Liver (tissue), 9 donors: ENCODE results near the gene AJUBA. TPM values are rescaled to one million over a fixed set of nuclear protein-coding genes. Genes with fewer than 3 reads are reported as not detected.

Experiments used
- DNase-seq: peaks from one replicate; pipeline ENCODE4 v3.0.0-alpha.2; 2017; ENCODE audit warnings: low spot score
- H3K27ac ChIP-seq, 2 donors: one replicate each; pipeline ENCODE4 v1.7.0; 2013; ENCODE audit warnings: inconsistent platforms in 2 of 2, low read length in 2 of 2, control low read depth in 1 of 2, low read depth in 1 of 2, mild to moderate bottlenecking in 1 of 2
- H3K27me3 ChIP-seq, 4 donors: one replicate each; pipeline versions ENCODE4 v1.6.1 to v1.7.0; 2013; ENCODE audit warnings: low read length in 3 of 4, inconsistent platforms in 1 of 4, mild to moderate bottlenecking in 1 of 4, moderate library complexity in 1 of 4; ENCODE audit not compliant: control insufficient read depth in 4 of 4, insufficient read depth in 4 of 4
- H3K36me3 ChIP-seq, 4 donors: one replicate each; pipeline versions ENCODE4 v1.6.1 to v1.7.0; 2013; ENCODE audit warnings: low read length in 3 of 4, mild to moderate bottlenecking in 3 of 4, low read depth in 1 of 4, moderate library complexity in 1 of 4; ENCODE audit not compliant: control insufficient read depth in 4 of 4, insufficient read depth in 3 of 4
- H3K4me1 ChIP-seq, 4 donors: one replicate each; pipeline versions ENCODE4 v1.6.1 to v1.7.0; 2013; ENCODE audit warnings: low read length in 3 of 4, mild to moderate bottlenecking in 3 of 4, moderate library complexity in 1 of 4; ENCODE audit not compliant: control insufficient read depth in 4 of 4, insufficient read depth in 4 of 4
- H3K4me3 ChIP-seq, 3 donors: one replicate each; pipeline versions ENCODE4 v1.6.1 to v1.7.0; 2013; ENCODE audit warnings: low read length in 3 of 3, control low read depth in 1 of 3, low read depth in 1 of 3, mild to moderate bottlenecking in 1 of 3
- H3K9ac ChIP-seq, 2 donors: one replicate each; pipeline ENCODE4 v1.7.0; 2013; ENCODE audit warnings: low read length in 2 of 2, mild to moderate bottlenecking in 2 of 2, moderate library complexity in 2 of 2, control low read depth in 1 of 2, low read depth in 1 of 2
- H3K9me3 ChIP-seq, 4 donors: one replicate each; pipeline versions ENCODE4 v1.6.1 to v1.7.0; 2013; ENCODE audit warnings: low read length in 3 of 4; ENCODE audit not compliant: control insufficient read depth in 4 of 4
- ATF3 ChIP-seq: IDR thresholded peaks from 2 replicates; pipeline ENCODE4 v1.6.1; 2016; ENCODE audit warnings: antibody characterized with exemption
- CTCF ChIP-seq: fragments of 150-350 bp; IDR thresholded peaks from 2 replicates; pipeline ENCODE4 v1.5.1; 2017; ENCODE audit warnings: improper control_type of control experiment, low read depth, low read length; ENCODE audit not compliant: missing input control
- EGR1 ChIP-seq, 2 donors: IDR thresholded peaks; 2 replicates each; pipeline ENCODE4 v1.6.1; 2016 to 2018; ENCODE audit warnings: antibody characterized with exemption in 2 of 2, low read depth in 2 of 2
- FOXA1 ChIP-seq: IDR thresholded peaks from 2 replicates; pipeline ENCODE4 v1.6.1; 2016; ENCODE audit warnings: antibody characterized with exemption
- FOXA2 ChIP-seq: IDR thresholded peaks from 2 replicates; pipeline ENCODE4 v1.6.1; 2016; ENCODE audit warnings: antibody characterized with exemption
- GABPA ChIP-seq, 2 donors: IDR thresholded peaks in 1 of 2; conservative IDR thresholded peaks in 1 of 2; 2 replicates each; pipeline ENCODE4 v1.6.1; 2016; ENCODE audit warnings: antibody characterized with exemption in 2 of 2, mild to moderate bottlenecking in 1 of 2, moderate library complexity in 1 of 2
- HNF4A ChIP-seq, 2 donors: conservative IDR thresholded peaks; 2 replicates each; pipeline ENCODE4 v1.6.1; 2016; ENCODE audit warnings: antibody characterized with exemption in 2 of 2, mild to moderate bottlenecking in 2 of 2
- HNF4G ChIP-seq: IDR thresholded peaks from 2 replicates; pipeline ENCODE4 v1.6.1; 2016; ENCODE audit warnings: antibody characterized with exemption
- MAX ChIP-seq: IDR thresholded peaks from 2 replicates; pipeline ENCODE4 v1.6.1; 2016; ENCODE audit warnings: antibody characterized with exemption
- NR2F2 ChIP-seq: IDR thresholded peaks from 2 replicates; pipeline ENCODE4 v1.6.1; 2016; ENCODE audit warnings: antibody characterized with exemption
- RAD21 ChIP-seq, 2 donors: IDR thresholded peaks; 2 replicates each; pipeline ENCODE4 v1.6.1; 2016; ENCODE audit warnings: antibody characterized with exemption in 2 of 2, mild to moderate bottlenecking in 2 of 2
- REST ChIP-seq: IDR thresholded peaks from 2 replicates; pipeline ENCODE4 v1.6.1; 2016; ENCODE audit warnings: antibody characterized with exemption, mild to moderate bottlenecking
- RXRA ChIP-seq, 2 donors: IDR thresholded peaks; 2 replicates each; pipeline ENCODE4 v1.6.1; 2017 to 2018; ENCODE audit warnings: antibody characterized with exemption in 2 of 2, mild to moderate bottlenecking in 1 of 2
- SP1 ChIP-seq: IDR thresholded peaks from 2 replicates; pipeline ENCODE4 v1.6.1; 2018; ENCODE audit warnings: antibody characterized with exemption, mild to moderate bottlenecking
- TAF1 ChIP-seq: conservative IDR thresholded peaks from 2 replicates; pipeline ENCODE4 v1.6.1; 2016; ENCODE audit warnings: antibody characterized with exemption, mild to moderate bottlenecking
- YY1 ChIP-seq: IDR thresholded peaks from 2 replicates; pipeline ENCODE4 v1.6.1; 2016; ENCODE audit warnings: antibody characterized with exemption, mild to moderate bottlenecking
- ZBTB33 ChIP-seq: IDR thresholded peaks from 2 replicates; pipeline ENCODE4 v1.6.1; 2016; ENCODE audit warnings: antibody characterized with exemption
- WGBS: extraction: QIAGEN DNeasy Blood & Tissue Kit; methylation state at CpG from one replicate; pipeline ENCODE4 v1.1.7; 2013; 5-methylcytosine and 5-hydroxymethylcytosine counted together
- polyA plus RNA-seq, 2 donors: library from polyadenylated mRNA; stranded (reverse) in 1 of 2; unstranded in 1 of 2; fragments of 200-250 nt in 1 of 2; fragments of >200 nt in 1 of 2; fragmentation: Nextera tagmentation in 1 of 2; extraction: Ambion mirVana in 1 of 2; gene quantifications; one replicate each; pipeline versions ENCODE4 v1.2.1 to v1.2.3, GENCODE V29; 2013 to 2015
- total RNA-seq, 2 donors: library from RNA; depleted of rRNA; stranded (reverse); fragments of >200 nt; gene quantifications; one replicate each; pipeline ENCODE4 v1.2.3, GENCODE V29; 2014
- donor health status: healthy.
- donor health status: healthy.
- donor health status: healthy.
- donor health status: healthy.
- donor health status: healthy.

The AJUBA gene
- total and polyA plus RNA-seq, 4 donors = 15.5 to 34.9 (median 19.6) TPM

- Histone ChIP-seq H3K36me3 (peaks cover 0 to 5% (median 2%) of the 10 kb centered on the region in 4 donors), H3K4me1 (no peaks in the 10 kb centered on the region), H3K4me3 (no peak overlapping the region), H3K27me3 (no peaks in the 10 kb centered on the region), H3K27ac (no peak overlapping the region), H3K9ac (no peak overlapping the region), H3K9me3 (no peaks in the 10 kb centered on the region)
- no peak for DNase-seq
- 97% methylated on average over 7 of the region's 7 CpGs for WGBS
- TF ChIP-seq RAD21 (IDR thresholded peaks at IDR 0.05) (no peak), ATF3 (no peak), SP1 (no peak), RXRA (IDR thresholded peaks at IDR 0.05) (no peak), HNF4G (no peak), TAF1 (no peak), EGR1 (IDR thresholded peaks at IDR 0.05; ENCODE audit: low read depth in 2 of 2) (no peak), FOXA2 (no peak), GABPA (IDR thresholded peaks at IDR 0.05 in 1 of 2, conservative IDR thresholded peaks at IDR 0.05 in 1 of 2) (no peak), REST (no peak), ZBTB33 (no peak), HNF4A (conservative IDR thresholded peaks at IDR 0.05) (no peak), FOXA1 (no peak), YY1 (no peak), MAX (no peak), CTCF (no peak), NR2F2 (no peak)
Measured at GRCh38 chr14:23020143-23021128, 38.1 kb upstream of the AJUBA start.
